ENCODE measurements around the gene SCN10A.
A peak's percentile ranks its signal among the peaks of the same experiment; 100 is the strongest.

SCN10A gene

GRCh38 chr3:38816026-38816425 lies at the start of gene SCN10A:
Gene SCN10A, minus strand, starts transcription at chr3:38816217. Its CDS starts 22,207 bp downstream, at chr3:38794010.
- DNase-seq (ENCODE audit: low read depth) = no peak

- DNase-seq (ENCODE audit: low read depth) = no peak
Observed at GRCh38 chr3:38853011-38853410, 37.0 kb upstream of the SCN10A start.

GRCh38 chr3:38843898-38844297 lies 27.9 kb upstream of the SCN10A start:
- DNase-seq (ENCODE audit: low read depth) = peak; percentile 18

- DNase-seq (ENCODE audit: low read depth) = no peak
Observed at GRCh38 chr3:38842266-38842965, 26.4 kb upstream of the SCN10A start.

GRCh38 chr3:38840987-38841386 lies 25.0 kb upstream of the SCN10A start:
- DNase-seq (ENCODE audit: low read depth) = no peak

- no peak for DNase-seq (ENCODE audit: low read depth)
Observed at GRCh38 chr3:38837358-38837757, 21.3 kb upstream of the SCN10A start.

- no peak for DNase-seq (ENCODE audit: low read depth)
Observed at GRCh38 chr3:38836561-38836960, 20.5 kb upstream of the SCN10A start.

- no peak for DNase-seq (ENCODE audit: low read depth)
Observed at GRCh38 chr3:38835939-38836338, 19.9 kb upstream of the SCN10A start.

- no peak for DNase-seq (ENCODE audit: low read depth)
Observed at GRCh38 chr3:38834717-38835116, 18.7 kb upstream of the SCN10A start.

- DNase-seq (ENCODE audit: low read depth) = peak; percentile 48
Observed at GRCh38 chr3:38834110-38834509, 18.1 kb upstream of the SCN10A start.

- peak; percentile 59 for DNase-seq (ENCODE audit: low read depth)
Observed at GRCh38 chr3:38829404-38829803, 13.4 kb upstream of the SCN10A start.

GRCh38 chr3:38828681-38829080 lies 12.7 kb upstream of the SCN10A start:
- DNase-seq (ENCODE audit: low read depth) = no peak

- DNase-seq (ENCODE audit: low read depth) = no peak
Observed at GRCh38 chr3:38827791-38828190, 11.8 kb upstream of the SCN10A start.

- no peak for DNase-seq (ENCODE audit: low read depth)
Observed at GRCh38 chr3:38826001-38826400, 10.0 kb upstream of the SCN10A start.

- no peak for DNase-seq (ENCODE audit: low read depth)
Observed at GRCh38 chr3:38824349-38824748, 8.3 kb upstream of the SCN10A start.

GRCh38 chr3:38823722-38824121 lies 7.7 kb upstream of the SCN10A start:
- DNase-seq (ENCODE audit: low read depth) = no peak

GRCh38 chr3:38823186-38823585 lies 7.2 kb upstream of the SCN10A start:
- DNase-seq (ENCODE audit: low read depth) = no peak

GRCh38 chr3:38811822-38812221 lies 4.2 kb downstream of the SCN10A start:
- no peak for DNase-seq (ENCODE audit: low read depth)

GRCh38 chr3:38805765-38806386 lies 10.1 kb downstream of the SCN10A start:
- no peak for DNase-seq (ENCODE audit: low read depth)

- DNase-seq (ENCODE audit: low read depth) = no peak
Observed at GRCh38 chr3:38805004-38805403, 11.0 kb downstream of the SCN10A start.

- no peak for DNase-seq (ENCODE audit: low read depth)
Observed at GRCh38 chr3:38800511-38800910, 15.5 kb downstream of the SCN10A start.

GRCh38 chr3:38793721-38794120 lies 22.3 kb downstream of the SCN10A start:
- DNase-seq (ENCODE audit: low read depth) = no peak

- no peak for DNase-seq (ENCODE audit: low read depth)
Observed at GRCh38 chr3:38792983-38793382, 23.0 kb downstream of the SCN10A start.

- no peak for DNase-seq (ENCODE audit: low read depth)
Observed at GRCh38 chr3:38782148-38782547, 33.9 kb downstream of the SCN10A start.
